Pons (tissue), 1 donor: ENCODE results near the gene SLC38A2.
"Not testable (repeated sequence)": the region's sequence is repeated elsewhere in the genome, so short reads cannot be mapped to it uniquely, and the experiment has no call there.

ENCODE experiments used
- DNase-seq: peaks from one replicate; pipeline ENCODE4 v3.0.0-alpha.2; 2016; ENCODE audit warnings: low spot score

The SLC38A2 gene

DNA sequence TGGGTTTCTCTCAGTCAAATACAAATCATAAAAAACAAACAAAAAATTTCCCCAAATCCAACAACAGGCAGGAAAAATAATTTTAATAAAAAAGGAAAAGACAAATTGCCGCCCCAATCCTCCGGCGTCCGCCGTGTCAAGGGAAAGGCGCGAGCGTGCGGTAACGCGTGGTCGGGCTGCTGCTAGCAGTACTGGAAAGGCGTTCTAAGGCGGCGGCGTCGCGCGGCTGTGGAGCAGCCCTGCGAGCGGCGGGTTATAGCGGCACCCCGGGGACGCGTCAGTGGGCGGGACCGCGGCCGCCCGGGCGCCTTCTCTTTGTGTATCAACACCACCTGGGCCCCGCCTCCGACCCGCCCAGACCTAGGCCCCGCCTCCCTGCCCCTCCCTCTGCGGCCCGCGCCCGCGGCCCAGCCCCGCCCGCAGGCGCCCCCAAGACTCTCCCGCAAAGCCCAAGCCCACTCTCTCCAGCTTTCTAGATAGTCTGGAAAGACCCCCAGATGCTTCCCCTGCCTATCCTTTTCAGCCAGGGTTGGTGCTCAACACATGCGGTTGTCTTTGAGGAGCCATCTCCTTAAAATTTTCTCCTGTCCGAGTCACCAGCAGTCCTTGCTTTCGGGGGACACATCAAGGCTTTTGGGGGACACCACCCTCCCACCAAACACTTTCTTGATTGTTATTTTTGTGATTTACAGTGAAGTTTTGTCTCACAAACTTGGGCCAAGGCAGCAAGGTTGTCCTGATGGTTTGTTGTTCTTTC lies at the start of gene SLC38A2:
Gene SLC38A2 (minus strand): TSS at position 230 of the 757 bp plus-strand sequence. CDS start 1,480 bp downstream, outside the sequence.
- DNase-seq, result peak; percentile 92

DNA sequence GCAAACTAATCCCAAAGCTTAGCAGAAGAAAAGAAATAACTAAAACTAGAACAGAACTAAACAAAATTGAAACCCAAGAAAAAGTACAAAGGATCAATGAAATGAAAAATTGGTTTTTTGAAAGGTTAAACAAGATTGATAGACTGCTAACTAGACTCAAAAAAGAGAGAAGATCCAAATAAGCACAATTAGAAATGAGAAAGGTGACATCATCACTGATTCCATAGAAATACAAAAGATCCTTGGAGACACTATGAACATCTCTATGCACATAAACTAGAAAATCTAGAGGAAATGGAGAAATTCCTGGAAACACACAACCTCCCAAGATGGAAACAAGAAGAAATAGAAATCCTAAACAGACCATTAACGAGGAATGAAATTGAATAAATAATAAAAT lies 47.1 kb upstream of the SLC38A2 start:
- DNase-seq, result no peak

DNA sequence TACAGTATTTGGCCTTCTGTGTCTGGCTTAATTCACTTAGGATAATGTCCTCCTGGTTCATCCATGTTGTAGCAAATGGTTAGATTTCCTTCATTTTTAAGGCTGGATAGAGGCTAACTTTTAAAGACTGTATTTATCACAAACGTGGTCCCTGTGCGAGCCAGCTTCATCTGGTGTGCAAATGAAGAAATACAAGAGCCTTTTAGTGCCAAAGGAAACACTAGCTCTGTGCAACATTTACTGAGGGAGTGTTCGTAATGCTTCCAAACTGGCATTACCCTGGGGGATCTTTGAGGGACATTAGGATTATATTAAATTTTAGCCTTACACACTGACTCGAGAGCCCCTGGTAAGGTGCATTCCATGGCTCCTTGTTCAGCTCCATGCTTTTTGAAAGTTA lies 43.0 kb upstream of the SLC38A2 start:
- no peak for DNase-seq

DNA sequence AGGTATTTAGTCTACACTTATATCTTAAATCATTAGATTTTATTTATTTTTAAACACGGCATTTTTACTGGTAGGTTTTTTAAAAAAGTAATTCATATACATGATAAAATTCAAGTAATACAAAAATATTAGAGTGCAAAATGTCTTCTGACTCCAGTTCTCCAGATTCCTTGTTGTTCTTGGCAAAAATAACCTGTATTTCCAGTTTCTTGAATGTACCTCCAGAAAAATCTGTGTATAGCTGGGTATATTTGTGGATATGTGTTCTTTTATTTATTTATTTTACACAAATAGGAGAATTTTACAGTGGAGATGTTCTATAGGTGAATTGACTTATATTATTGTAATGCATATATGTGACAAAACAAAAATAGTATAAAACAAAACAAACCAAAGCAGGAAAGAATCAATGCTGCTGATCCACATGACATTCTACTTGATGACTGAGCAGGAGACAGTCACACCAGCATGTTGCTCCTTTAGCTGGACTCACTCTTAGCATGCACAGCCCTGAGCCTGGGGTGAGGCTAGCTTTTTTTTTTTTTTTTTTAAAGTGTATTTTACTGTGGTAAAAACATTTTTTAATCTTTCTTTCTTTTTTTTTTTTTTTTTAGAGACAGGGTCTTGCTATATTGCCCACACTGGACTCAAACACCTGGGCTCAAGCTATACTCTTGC lies 42.2 kb upstream of the SLC38A2 start:
- no peak for DNase-seq

DNA sequence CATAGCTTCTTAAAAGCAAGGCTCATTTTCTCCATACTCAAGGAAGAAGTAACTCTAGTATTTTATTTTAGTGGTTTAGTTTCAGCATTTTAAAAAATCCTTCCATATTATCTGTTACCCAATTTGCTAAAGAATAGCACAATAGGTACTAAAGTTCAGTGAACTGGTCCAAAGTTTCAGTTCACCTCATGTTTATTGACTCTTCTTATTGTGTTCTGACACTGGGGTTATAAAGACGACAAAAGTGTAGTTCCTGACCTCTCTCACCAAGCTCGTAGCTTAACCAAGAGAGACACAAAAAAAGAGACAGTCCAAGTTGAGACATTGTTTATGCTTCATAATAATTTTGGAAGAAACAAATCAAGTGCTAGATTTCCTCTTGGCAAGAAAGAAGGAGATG lies 40.8 kb upstream of the SLC38A2 start:
- DNase-seq, result no peak

DNA sequence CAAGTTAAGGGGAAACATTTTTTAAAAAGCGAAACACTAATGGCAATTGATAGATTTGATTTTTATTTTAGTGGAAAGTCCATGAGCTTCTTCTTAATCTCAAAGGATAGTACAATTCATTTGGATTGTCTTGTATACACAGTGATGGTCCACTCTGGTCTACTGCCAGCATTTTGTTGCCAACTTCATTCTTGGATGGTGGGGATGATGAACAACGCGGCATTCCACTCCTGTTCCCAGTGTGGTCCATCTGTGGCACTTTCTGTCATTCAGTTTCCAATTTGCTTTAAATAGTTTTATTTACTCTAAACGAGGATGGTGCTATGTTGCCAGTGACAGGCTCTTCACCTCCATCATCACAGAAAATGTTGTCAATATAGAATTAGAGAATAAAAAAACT lies 40.3 kb upstream of the SLC38A2 start:
- no peak for DNase-seq

DNA sequence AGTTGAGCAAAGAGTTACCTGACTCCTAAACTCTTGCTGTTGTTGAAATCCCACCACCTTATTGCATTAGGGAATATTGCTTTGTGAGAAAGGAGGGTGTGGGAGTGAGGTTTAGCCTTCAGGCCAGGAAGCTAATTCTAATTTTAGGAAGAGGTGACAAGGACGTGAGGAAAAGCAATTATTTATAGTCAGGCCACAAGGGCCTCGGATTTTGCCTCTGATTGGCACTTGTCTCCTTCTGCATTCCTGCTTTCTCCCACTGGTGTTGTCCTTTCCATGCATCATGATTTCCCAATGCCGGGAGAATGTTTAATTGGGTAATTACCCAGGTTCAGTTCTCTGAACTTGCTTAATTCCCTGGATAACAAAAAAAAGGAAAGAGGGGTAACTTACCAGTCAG lies 37.9 kb upstream of the SLC38A2 start:
- no peak for DNase-seq

DNA sequence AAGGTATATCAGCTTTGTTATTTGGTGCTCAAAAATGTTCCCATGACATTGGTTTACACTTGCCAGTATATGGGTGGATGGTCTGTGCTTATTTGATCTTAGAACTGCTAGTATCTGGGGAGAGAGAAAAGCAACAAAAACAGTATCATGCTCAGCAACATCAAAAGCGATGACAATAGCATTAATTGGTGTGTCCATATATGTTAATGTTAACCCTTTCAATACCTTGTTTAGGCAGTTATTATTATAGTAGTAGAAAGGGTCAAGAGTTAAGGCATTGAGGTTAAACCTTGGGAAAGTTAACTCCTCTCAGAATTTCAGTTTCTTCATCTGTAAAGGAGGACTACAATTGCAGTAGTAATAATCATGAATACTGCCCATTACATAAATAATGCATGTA lies 37.4 kb upstream of the SLC38A2 start:
- no peak for DNase-seq

DNA sequence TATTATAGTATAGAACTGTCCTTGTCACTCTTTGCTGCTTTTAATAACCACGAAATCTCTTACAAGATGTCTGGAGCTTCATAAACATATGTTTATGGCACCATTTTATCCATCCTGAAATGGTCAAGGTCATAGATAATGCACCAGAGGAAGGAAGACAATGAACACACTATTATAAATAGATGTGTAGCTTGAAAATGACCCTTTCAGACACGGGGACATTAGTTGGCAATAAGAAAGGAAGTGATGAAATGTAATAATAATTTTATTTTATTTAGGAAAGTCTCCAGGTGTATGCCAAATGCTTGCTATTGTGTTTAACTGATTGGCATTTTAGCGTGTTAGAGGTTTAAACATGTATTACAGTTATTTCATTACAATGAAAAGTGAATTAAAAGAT lies 36.8 kb upstream of the SLC38A2 start:
- DNase-seq, result no peak

DNA sequence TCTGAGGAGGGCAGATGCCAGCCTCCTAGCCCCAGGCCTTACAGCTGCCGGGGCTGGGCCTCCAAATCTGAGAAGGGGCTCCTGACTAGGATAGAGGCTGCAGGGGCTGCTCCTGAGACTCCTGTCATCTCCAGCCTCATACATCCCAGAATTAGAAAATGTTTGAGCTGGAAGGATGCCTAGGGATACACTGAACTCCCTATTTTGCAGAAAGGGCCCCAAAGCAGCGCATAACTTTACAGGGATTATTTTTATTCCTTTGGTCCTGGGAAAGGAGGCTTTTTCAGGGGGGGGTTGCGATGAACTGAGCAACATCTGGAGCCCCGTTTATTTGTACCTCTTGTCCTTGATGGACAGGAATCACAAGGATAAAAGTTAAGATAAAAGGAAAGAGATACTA lies 35.9 kb upstream of the SLC38A2 start:
- DNase-seq, result no peak

DNA sequence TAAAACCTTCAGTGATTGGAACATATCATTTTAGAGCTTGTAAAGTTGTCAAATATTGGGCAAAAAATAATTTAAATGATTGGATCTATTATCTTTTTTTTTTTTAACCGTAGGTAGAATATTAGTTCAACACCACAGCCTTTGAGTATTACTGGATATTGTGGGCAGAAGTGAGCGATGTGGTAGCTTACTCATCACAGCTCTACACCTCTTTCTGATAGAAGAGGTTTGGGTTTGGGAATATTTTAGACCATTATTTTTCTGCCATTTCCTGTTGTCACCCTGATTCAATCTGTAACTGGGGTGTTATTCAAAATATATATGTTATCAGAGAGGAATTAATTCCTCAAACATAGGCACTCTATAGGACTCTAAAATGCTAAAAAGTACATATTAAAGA lies 34.8 kb upstream of the SLC38A2 start:
- DNase-seq, result no peak

DNA sequence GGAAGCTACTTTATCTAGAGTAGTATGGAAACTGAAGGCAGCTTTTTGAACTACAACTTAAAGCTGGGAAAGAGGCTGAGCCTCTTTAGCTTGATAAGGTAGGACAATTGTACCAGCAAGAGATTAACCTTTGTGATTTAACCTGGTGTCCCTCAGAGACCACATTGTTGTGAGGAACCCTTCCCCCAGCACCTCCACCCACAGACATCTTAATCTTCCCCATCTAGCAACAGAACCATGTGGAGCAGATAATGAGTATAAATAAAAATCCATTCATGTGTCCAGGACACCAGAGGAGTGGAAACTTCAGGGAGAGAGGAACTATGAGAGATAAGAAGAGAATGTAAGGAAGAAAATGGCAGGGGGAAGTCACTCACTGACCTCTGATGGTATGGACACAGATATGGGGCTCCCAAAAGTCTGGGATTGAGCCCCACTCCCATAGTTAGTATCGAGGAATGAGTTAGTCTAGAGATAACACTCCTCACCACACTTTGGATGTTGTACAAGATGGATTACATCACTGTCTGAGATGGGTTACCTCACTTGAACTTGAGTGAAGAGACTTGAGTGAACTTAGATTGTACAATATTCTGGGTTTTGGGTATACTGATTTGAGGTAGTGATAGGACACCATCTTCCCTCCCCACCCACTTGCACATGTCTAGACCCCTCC lies 33.9 kb upstream of the SLC38A2 start:
- DNase-seq, result no peak

DNA sequence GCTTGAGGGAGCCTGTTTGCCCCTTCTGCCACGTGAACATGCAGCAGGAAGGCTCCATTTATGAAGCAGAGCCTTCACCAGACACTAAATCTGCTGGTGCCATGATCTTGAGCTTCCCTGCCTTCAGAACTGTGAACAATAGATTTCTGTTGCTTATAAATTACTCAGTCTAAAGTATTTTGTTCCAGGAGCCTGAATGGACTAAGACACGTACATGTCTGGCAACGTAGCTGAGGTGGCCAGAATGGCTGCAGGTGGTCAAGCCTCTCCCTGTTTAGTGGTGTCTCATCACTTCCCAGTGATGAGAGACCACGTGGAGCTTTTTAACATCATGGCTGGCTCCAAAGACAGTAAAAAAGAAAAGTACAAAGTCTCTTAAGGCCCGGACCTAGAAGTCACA lies 32.2 kb upstream of the SLC38A2 start:
- no peak for DNase-seq

DNA sequence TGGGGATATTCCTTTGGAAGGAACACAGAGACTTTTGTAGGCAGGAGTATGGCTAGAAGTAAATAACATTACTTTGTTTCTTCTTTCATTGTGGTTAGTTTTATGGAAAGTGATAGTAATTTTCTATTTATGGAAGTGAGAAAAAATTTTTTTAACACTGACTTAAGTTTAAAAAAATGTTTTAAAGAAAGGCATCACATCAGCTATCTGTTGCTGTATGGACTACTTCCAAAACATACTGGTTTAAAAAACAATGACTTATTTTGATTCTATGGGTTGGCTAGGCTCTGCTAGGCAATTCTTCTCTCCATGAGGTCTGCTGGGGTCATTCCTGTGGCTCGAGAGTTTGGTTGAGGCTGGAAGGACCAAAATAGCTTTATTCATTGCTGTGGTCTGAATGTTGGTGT lies 31.7 kb upstream of the SLC38A2 start:
- DNase-seq, result no peak

DNA sequence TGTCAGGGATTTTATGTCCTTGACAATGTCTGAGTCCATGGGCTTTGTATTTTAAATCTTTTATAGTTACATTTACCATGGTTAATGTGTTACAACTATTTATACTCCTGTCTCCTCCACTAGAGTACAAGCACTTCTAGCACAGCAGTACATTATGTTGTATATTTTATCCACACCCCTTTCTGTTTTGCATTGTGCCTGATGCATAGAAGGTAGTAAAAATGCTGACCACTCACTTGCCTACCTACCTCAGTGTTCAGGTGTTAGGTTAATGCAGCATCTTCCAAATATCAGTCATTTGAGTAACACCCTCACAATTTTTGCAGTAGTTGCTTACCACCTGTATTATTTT lies 31.1 kb upstream of the SLC38A2 start:
- DNase-seq, result no peak

DNA sequence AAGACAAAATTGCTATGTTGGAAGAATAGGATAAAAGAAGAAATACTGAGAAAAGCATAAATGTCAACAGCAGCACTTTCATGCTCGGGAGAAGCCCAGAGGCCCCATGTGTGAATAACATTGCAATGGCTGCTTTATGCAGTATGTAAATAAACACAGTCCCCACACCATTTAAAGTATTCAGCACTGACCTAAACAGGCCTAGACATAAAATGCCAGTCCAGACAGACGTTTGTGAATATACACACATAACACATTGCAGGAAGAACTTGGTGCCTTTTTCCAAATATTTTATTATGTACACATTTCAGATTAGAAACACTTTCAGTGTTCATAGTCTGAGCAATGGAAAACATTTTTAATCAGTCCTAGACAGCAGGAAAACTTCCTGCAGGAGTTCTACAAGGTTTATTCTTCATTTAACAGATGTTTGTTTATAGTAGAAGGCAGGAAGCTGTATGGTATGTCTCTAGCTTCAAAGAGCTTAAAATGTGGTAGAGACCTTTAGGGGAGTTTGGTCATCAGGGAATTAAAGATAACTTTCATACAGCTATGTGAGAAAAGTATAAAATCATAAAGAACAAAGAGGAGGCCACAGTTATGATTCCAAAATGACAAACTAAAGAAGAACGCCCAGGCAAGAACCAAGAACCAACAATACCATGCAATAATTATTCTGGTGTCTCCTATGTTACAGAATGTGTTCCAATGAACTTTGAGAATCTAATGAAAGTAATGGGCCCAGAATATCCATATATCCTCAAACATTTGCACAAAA lies 30.6 kb upstream of the SLC38A2 start:
- no peak for DNase-seq

DNA sequence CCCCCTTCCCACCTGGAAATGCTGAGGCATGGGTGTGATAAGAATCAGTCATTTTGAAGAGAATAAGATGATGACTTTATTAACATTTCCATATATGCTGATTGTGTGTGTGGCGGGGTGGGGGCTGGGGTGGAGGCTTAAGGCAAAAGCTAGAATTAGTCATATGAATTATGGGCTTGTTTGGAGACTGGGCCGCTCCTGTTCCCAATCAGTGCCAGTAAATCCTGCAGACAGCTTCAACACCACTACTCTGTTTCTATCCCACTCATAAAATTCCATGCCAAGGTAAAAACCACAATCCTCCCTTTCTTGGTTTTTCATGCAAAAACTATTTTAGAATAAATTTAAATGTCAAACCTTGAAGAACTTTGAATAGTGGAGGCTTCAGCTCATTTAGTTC lies 29.9 kb upstream of the SLC38A2 start:
- no peak for DNase-seq

DNA sequence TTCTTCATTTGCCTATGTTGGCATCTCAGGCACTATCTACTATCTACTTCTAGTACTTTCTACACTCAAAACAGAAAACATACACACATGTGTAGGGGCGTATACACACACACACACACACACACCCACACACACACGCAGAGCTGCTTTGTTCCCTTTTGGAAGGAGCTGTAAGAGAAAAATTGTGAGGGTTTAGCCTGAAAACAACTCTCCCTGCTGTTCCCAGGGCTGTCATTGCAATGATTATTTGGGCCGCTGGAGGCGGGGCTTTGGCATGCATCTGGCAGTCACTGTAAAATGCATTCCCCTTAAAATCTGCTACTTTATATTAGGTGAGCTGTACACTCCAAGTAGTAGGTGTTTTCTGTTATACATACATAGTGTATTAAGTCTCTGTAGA lies 29.1 kb upstream of the SLC38A2 start:
- no peak for DNase-seq

DNA sequence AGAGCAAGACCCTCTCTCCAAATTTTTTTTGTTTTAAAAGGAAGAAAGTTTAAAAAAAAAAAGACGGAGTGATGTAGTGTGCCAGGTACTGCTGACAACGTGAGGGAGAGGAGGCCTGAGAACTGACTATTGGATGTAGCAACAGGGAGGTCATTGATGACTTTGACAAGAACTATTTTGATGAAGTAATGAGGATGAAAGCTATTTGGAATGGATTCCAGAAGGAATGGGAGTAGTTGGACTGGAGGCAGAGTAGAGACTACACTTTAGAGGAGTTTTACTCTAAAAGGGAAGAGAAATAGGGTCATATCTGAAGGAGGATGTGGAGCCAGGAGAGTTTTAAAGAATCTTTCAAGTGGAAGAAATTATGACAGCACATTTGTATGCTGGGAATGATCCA lies 27.8 kb upstream of the SLC38A2 start:
- DNase-seq, result no peak

DNA sequence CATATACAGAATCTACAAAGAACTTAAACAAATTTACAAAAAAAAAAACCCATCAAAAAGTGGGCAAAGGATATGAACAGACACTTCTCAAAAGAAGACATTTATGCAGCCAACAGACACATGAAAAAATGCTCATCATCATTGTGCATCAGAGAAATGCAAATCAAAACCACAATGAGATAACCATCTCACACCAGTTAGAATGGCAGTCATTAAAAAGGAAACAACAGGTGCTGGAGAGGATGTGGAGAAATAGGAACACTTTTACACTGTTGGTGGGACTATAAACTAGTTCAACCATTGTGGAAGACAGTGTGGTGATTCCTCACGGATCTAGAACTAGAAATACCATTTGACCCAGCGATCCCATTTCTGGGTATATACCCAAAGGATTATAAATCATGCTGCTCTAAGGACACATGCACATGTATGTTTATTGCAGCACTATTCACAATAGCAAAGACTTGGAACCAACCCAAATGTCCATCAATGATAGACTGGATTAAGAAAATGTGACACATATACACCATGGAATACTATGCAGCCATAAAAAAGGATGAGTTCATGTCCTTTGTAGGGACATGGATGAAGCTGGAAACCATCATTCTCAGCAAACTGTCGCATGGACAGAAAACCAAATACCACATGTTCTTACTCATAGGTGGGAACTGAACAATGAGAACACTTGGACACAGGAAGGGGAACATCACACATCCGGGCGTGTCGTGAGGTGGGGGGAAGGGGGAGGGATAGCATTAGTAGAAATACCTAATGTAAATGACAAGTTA lies 27.1 kb upstream of the SLC38A2 start:
- DNase-seq, result not testable (repeated sequence)

DNA sequence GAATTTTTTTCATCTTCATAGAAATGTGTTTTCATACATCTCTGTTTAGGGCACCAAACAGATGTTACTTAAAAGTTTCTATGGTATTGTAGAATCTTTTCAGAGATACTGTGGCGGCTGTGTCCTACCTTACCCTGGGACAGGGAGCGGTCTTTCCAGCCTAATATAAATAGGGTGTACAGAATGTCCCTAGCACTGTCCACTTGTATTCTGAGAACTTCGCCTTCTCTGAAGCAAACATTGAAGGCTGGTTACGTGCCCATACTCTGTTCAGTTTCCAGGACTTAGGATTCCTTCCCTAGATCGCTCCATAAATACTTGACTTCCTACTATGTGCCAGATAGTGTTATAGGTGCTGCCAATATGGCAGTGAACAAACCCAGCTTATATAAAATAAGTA lies 24.3 kb upstream of the SLC38A2 start:
- DNase-seq, result no peak

DNA sequence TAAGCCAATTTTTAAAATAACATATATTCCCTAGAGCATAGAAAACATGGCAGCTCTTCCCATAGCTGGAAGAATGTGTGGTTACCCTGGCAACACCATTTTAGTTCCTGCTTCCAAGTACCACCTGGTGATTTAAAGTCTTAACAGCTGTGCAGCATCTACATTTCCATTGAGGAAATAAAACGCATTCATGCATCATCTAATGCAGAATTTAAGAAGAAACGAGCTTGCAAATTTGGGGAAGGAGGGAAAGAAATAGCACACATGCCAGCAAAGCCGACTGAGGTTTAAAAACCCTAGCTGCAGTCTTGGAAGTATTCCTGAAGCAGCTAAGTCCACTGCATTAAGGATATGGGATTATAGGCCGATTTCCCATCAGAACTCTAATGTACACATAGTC lies 22.8 kb upstream of the SLC38A2 start:
- no peak for DNase-seq
